D341Med (cell line): ENCODE data around the gene CRP.
"Not testable (repeated sequence)": the region's sequence is repeated elsewhere in the genome, so short reads cannot be mapped to it uniquely, and the experiment has no call there.

ENCODE experiments used
- DNase-seq: peaks from one replicate; pipeline ENCODE4 v3.0.0; 2012; ENCODE audit warnings: low spot score

CRP gene, protein sequence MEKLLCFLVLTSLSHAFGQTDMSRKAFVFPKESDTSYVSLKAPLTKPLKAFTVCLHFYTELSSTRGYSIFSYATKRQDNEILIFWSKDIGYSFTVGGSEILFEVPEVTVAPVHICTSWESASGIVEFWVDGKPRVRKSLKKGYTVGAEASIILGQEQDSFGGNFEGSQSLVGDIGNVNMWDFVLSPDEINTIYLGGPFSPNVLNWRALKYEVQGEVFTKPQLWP

GRCh38 chr1:159714529-159714928, at the start of gene CRP:
CRP (minus strand) TSS chr1:159714589; CDS start chr1:159714485, 104 bp downstream.
- no peak for DNase-seq

DNA sequence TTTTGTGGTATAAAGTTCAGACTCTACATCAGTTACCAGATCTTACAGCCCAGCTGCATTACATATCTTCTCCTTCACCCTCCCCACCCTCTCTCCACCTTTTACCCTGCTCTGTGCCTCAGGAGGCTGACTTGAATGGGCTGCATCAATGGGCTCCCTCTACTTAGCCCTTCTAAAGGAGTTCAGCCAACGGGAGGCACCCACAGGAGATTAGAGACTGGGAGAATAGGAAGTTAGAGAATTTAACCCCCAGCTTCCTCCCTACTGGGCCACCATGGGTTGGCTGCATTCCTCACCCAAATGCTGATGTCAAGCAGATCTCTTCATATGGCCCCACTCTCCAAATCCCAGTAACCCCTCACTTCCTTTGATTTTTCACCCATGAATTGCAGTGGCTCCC, 49.3 kb upstream of the CRP start:
- DNase-seq, result no peak

GRCh38 chr1:159756397-159756796, 42.0 kb upstream of the CRP start:
- DNase-seq, result no peak

- DNase-seq, result no peak
Observed at GRCh38 chr1:159755451-159756007, 41.1 kb upstream of the CRP start.

GRCh38 chr1:159753386-159753785, 39.0 kb upstream of the CRP start:
- DNase-seq, result no peak

DNA sequence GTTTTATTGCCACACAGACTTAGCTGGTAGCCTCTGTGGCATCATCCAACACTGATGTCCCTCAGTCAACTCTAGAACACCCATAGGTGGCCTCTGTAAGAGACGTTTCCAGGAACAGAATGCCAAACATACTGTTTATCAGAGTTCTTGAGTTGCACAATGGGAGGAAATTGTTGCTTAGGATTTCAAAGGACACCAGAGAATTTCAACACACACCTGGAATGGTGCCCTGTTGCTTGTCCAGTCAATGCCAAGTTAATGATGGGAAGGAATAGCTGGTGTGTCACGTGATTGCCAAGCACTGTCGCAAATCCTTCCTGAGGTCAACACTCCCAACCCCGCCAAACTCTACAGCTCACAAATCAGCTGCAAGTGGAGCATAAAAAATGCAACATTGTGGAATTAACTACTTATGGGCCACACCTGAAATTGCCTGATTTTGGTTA, 37.8 kb upstream of the CRP start:
- no peak for DNase-seq

- no peak for DNase-seq
Observed at GRCh38 chr1:159751031-159751430, 36.6 kb upstream of the CRP start.

GRCh38 chr1:159750621-159751020, 36.2 kb upstream of the CRP start:
- no peak for DNase-seq

DNA sequence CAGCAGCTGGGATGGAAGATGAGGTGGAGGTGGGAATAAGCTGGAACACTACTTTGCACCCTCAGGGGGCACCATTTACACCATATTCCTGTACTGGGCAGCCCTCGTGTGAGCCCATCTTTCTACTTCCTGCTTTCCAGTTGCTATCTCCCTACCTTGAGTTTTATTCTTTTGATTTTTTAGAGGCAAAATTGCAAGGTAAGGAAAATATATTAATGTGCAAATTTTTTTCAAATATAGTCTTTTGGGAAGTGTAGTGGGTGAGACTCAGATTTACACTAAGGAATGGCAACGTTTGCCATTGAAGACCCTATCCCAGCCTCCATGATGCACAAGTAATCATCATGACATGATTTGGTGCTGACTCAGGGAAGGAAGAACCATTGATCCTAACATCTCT, 35.2 kb upstream of the CRP start:
- DNase-seq, result no peak

- no peak for DNase-seq
Observed at GRCh38 chr1:159748370-159748769, 34.0 kb upstream of the CRP start.

GRCh38 chr1:159746666-159747065, 32.3 kb upstream of the CRP start:
- no peak for DNase-seq

DNA sequence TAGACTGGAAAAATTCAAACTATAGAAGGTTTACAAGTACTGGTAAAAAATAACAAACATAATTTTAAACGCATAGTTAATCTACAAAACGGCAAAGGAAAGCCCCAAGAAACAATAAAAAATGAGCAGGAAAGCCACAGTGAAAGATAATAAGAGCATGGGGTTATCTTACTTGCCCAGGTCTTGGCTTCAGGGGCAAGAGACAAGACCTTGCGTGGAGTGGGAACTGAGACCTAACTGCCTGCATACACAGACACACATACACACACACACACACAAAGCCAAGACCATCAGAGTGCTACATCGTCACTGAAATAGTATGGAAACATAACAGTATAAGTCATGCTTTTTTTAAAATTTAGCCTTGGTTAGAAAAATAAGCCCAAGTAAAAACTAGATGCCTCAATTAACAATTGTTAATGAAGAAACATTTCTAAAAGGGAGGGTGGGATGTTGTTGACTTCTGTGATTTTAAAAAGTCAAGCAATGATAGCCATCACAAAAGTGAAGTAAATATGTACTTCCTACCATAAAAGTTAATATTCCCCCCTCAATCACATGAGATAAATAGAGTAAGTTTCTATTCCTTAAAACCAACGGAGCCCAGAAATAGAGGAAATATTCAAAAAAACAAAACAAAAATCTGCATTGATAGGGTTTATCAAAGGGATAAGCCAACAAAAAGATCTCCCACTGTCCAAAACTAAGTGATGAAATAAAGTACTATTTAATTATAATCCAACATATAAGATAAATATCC, 29.4 kb upstream of the CRP start:
- DNase-seq, result no peak

DNA sequence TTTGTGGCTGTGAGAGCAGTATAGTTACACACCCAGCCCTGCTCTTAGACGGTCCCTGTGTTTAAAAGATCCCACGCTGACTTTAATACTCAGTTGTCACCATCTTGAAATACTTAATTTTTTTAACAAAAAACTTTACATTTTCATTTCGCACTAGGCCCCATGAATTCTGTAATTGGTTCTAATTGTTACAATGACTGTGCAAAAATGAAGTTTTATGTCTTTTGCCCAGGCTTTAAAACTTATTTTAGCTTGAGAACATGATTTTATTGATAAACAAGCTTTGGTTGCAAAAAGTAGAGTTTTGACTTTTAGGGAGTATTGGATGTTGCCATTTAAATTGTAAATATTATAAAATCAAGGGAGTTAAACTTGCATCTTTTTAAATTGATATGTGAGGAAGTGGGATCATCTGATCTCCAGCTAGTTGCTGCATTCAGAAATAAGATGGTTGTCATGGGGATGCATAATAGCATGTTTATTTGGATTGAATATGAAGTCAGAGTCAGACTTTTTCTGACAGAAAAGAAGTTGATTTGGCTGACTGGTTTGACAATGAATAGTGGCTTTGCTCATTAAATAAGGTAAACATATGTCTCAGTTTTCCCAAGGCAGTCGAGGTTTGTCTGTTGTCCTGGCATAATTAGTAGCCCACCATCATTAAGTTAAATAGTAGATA, 23.0 kb upstream of the CRP start:
- DNase-seq, result no peak

GRCh38 chr1:159723188-159723587, 8.8 kb upstream of the CRP start:
- not testable (repeated sequence) for DNase-seq

- DNase-seq, result no peak
Observed at GRCh38 chr1:159719990-159720389, 5.6 kb upstream of the CRP start.

DNA sequence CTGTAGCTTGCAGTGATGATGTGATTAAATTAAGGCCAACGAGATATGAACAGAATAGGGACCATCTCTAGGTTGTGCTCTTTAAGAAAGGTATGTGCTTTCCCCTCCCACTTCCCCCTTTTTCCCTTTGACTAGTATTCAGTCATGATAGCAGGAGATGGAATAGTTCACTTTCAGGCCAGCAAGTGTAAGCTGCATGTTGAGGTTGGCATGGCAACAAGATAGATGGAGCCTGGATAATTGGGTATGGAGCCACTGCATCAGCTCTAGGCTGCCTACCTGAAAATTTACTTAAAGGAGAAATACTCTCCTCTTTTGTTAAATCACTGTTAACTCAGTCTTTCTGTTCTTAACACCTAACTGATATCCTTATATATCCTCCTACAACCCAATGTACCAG, 1.5 kb upstream of the CRP start:
- DNase-seq, result no peak

DNA sequence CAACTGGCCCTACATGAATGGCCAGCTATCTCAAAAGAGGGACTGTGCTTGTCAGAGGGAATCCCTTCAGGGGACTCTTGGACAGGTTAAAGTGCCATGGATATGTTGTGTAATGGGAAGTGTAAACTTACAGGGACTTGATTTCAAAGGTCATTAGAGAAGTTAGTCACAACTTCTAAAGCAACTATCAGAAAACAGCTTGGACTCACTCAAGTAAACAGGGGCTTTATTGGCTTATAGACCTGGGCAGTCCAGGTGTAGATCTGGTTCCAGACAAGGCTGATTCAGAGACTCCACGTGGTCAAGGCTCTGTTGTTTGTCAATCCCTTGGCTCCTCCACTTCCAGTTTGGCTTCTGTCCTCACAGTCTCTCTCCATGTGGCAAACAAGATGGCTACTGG, 2.3 kb downstream of the CRP start:
- DNase-seq, result no peak

DNA sequence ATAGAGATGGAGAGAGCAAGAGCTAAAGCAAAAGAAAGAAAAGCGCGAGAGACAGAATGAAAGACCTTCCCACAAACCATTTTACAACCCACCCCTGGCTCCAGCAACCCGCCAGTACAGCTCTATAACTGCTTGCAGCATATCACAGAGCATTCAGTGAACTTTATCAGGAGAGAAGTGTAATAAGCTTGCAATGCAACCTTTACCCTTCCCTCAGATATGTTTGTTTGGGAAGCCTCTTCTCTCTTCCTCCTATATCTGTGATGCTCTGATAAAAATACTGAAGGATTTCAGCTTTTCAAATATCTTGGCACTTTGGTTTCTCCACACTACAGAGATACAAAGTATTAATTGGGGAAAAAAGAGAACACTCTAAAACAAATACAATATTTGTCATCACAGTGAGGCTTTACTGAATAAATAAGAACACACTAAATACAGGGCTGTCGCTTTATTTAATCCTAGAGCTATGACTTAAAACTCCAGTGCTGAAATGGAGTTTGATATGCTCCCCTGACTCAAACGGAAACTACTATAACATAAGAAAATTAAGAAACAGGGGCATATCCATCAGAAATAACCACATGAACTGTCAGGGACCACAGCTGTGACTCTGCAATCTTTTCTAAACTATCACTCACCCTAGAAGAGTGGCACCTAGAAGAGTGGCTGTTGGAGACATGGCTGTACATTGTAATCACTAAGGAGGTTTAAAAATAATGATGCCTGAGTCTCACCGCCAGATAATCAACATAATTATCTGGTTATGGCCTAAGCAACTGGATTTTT, 6.7 kb downstream of the CRP start:
- DNase-seq, result no peak

GRCh38 chr1:159705904-159706256, 8.5 kb downstream of the CRP start:
- DNase-seq, result no peak

DNA sequence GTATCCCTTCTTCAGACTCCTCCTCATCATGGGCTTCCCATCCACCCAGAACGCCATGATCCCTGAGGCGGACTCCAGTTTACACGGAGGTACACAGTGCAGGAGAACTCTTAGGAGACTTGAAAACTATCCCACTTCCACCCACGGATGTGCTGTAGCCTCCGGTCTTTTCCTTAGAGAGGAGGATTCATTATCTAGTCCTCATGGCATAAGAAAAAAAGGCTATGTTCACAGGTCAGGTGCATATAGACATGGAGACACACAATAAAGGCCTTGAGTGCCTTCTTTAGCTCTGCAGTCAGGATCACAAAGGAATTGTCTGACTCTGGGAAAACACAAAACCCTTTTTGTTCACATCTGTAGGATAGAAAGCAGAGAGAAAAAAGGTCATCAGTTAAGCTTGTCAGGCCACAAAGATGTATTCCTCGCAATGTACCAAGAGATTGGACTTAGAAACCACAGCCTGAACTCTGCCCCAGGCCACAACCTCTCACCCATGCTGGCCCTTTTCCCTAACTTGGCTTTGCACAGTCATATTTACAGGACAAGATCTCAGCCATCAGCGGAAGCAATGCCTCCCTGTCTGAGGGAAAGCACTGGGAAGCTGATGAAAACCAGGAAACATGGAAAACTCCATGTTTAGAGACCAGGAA, 9.0 kb downstream of the CRP start:
- no peak for DNase-seq

DNA sequence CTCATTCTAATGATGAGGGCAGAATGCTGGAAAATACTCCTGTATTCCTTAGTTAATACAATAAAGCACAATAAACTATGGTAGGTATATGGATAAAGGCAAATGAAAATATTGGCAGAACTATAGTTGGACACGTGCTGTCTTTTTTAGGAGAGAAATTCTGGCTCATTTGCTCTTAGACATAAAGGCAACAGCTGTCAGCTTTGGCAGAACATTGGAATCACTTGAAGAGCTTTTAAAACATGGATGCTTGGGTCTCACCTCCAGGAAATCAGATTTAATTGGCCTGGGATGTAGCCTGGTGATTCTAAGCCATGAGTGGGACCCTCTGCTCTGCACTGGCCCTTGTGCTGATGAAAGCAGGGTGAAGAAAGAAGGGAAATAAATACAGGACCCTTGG, 9.9 kb downstream of the CRP start:
- DNase-seq, result no peak

- DNase-seq, result no peak
Observed at GRCh38 chr1:159700312-159700711, 14.1 kb downstream of the CRP start.
